HEK293 (cell line): ENCODE measurements around the gene FLRT3.

Experiments
- CTCF ChIA-PET: fragments of 350-600 bp; formaldehyde crosslinking; extraction: SDS; loops from one replicate; lab custom pipeline; 2021; ENCODE audit warnings: antibody characterized with exemption; lab: Yijun Ruan, JAX
- POLR2A ChIA-PET: fragments of 300-600 bp; formaldehyde crosslinking; extraction: SDS; loops from one replicate; lab custom pipeline; 2020; ENCODE audit warnings: antibody characterized with exemption, inconsistent platforms; lab: Yijun Ruan, JAX
- H3K27ac ChIP-seq: fragments of 200-500 bp; sonication (Bioruptor generic); 2 replicates; pipeline ENCODE4 v1.5.1; 2014; ENCODE audit warnings: low read depth, low read length, control low read depth, inconsistent platforms; ENCODE audit errors: extremely low read depth
- H3K36me3 ChIP-seq, 2 experiments: fragments of 200-500 bp in 1 of 2; sonication (Bioruptor generic) in 1 of 2; 1 replicate in 1 of 2; 2 replicates in 1 of 2; pipeline ENCODE4 v1.5.1; 2014 to 2017; ENCODE audit warnings: inconsistent platforms in 2 of 2, low read length in 2 of 2; ENCODE audit not compliant: control insufficient read depth in 2 of 2, insufficient read depth in 1 of 2
- H3K4me1 ChIP-seq: fragments of 200-500 bp; sonication (Bioruptor generic); 2 replicates; pipeline ENCODE4 v1.5.1; 2014; ENCODE audit warnings: mild to moderate bottlenecking, low read length, inconsistent platforms; ENCODE audit not compliant: control insufficient read depth, insufficient read depth
- H3K4me3 ChIP-seq: 2 replicates; pipeline ENCODE4 v1.5.1; 2011; ENCODE audit warnings: low read depth, mild to moderate bottlenecking, control low read depth, low read length, moderate library complexity
- H3K9me3 ChIP-seq: fragments of 200-500 bp; sonication (Bioruptor generic); 2 replicates; pipeline ENCODE4 v1.5.1; 2014; ENCODE audit warnings: low read depth, low read length, inconsistent platforms; ENCODE audit not compliant: control insufficient read depth, insufficient read depth
- EGR2 ChIP-seq: fragments of 450-650 bp; formaldehyde crosslinking; IDR thresholded peaks from 2 replicates; pipeline ENCODE4 v1.5.1; 2016; ENCODE audit warnings: low read depth, missing biosample characterization, missing genetic modification characterization
- IKZF3 ChIP-seq: fragments of 450-650 bp; IDR thresholded peaks from 2 replicates; pipeline ENCODE4 v1.5.0; 2018; ENCODE audit warnings: missing biosample characterization, mild to moderate bottlenecking, missing genetic modification characterization, moderate library complexity
- MZF1 ChIP-seq: fragments of 450-650 bp; formaldehyde crosslinking; IDR thresholded peaks from 2 replicates; pipeline ENCODE4 v1.5.1; 2017; ENCODE audit warnings: missing biosample characterization, missing genetic modification characterization, borderline replicate concordance
- OVOL3 ChIP-seq: fragments of 450-650 bp; formaldehyde crosslinking; IDR thresholded peaks from 2 replicates; pipeline ENCODE4 v1.5.1; 2016; ENCODE audit warnings: missing biosample characterization, missing genetic modification characterization
- SALL2 ChIP-seq: fragments of 450-650 bp; formaldehyde crosslinking; IDR thresholded peaks from 2 replicates; pipeline ENCODE4 v1.5.0; 2017; ENCODE audit warnings: missing biosample characterization, mild to moderate bottlenecking, missing genetic modification characterization, borderline replicate concordance
- SP2 ChIP-seq: fragments of 450-650 bp; formaldehyde crosslinking; IDR thresholded peaks from 2 replicates; pipeline ENCODE4 v1.5.1; 2016; ENCODE audit warnings: missing biosample characterization, missing genetic modification characterization
- ZBTB1 ChIP-seq: fragments of 450-650 bp; formaldehyde crosslinking; IDR thresholded peaks from 2 replicates; pipeline ENCODE4 v1.5.1; 2016; ENCODE audit warnings: missing biosample characterization, missing genetic modification characterization
- ZBTB17 ChIP-seq: fragments of 450-650 bp; formaldehyde crosslinking; IDR thresholded peaks from 2 replicates; pipeline ENCODE4 v1.5.1; 2016; ENCODE audit warnings: missing biosample characterization, missing genetic modification characterization
- ZEB2 ChIP-seq: fragments of 450-650 bp; formaldehyde crosslinking; IDR thresholded peaks from 2 replicates; pipeline ENCODE4 v1.5.1; 2016; ENCODE audit warnings: missing biosample characterization, missing genetic modification characterization
- ZNF140 ChIP-seq: fragments of 450-650 bp; formaldehyde crosslinking; IDR thresholded peaks from 2 replicates; pipeline ENCODE4 v1.5.1; 2016; ENCODE audit warnings: missing biosample characterization, missing genetic modification characterization
- ZNF157 ChIP-seq: fragments of 450-650 bp; formaldehyde crosslinking; IDR thresholded peaks from 2 replicates; pipeline ENCODE4 v1.5.1; 2016; ENCODE audit warnings: missing biosample characterization, missing genetic modification characterization
- ZNF2 ChIP-seq: fragments of 450-650 bp; formaldehyde crosslinking; IDR thresholded peaks from 2 replicates; pipeline ENCODE4 v1.5.1; 2016; ENCODE audit warnings: missing biosample characterization, missing genetic modification characterization
- ZNF239 ChIP-seq: fragments of 450-650 bp; formaldehyde crosslinking; IDR thresholded peaks from 2 replicates; pipeline ENCODE4 v1.5.1; 2016; ENCODE audit warnings: missing biosample characterization, missing genetic modification characterization
- ZNF302 ChIP-seq: fragments of 450-650 bp; formaldehyde crosslinking; IDR thresholded peaks from 2 replicates; pipeline ENCODE4 v1.5.1; 2016; ENCODE audit warnings: missing biosample characterization, missing genetic modification characterization, low read depth
- ZNF416 ChIP-seq: fragments of 450-650 bp; formaldehyde crosslinking; IDR thresholded peaks from 2 replicates; pipeline ENCODE4 v1.5.1; 2016; ENCODE audit warnings: missing biosample characterization, missing genetic modification characterization
- ZNF501 ChIP-seq: fragments of 450-650 bp; formaldehyde crosslinking; IDR thresholded peaks from 2 replicates; pipeline ENCODE4 v1.5.1; 2016; ENCODE audit warnings: missing biosample characterization, missing genetic modification characterization
- ZNF514 ChIP-seq: fragments of 450-650 bp; formaldehyde crosslinking; IDR thresholded peaks from 2 replicates; pipeline ENCODE4 v1.5.1; 2016; ENCODE audit warnings: missing biosample characterization, missing genetic modification characterization
- ZNF560 ChIP-seq: fragments of 450-650 bp; formaldehyde crosslinking; IDR thresholded peaks from 2 replicates; pipeline ENCODE4 v1.5.1; 2017; ENCODE audit warnings: missing biosample characterization, missing genetic modification characterization, borderline replicate concordance
- ZNF626 ChIP-seq: fragments of 450-650 bp; sonication (Bioruptor Pico); formaldehyde crosslinking; IDR thresholded peaks from 2 replicates; pipeline ENCODE4 v1.5.1; 2018; ENCODE audit warnings: missing biosample characterization, missing genetic modification characterization, inconsistent platforms
- ZNF629 ChIP-seq: fragments of 450-650 bp; formaldehyde crosslinking; IDR thresholded peaks from 2 replicates; pipeline ENCODE4 v1.5.1; 2017; ENCODE audit warnings: missing biosample characterization, missing genetic modification characterization
- ZNF768 ChIP-seq: fragments of 450-650 bp; formaldehyde crosslinking; IDR thresholded peaks from 2 replicates; pipeline ENCODE4 v1.5.1; 2018; ENCODE audit warnings: missing biosample characterization, mild to moderate bottlenecking, missing genetic modification characterization
- ZNF830 ChIP-seq: fragments of 450-650 bp; IDR thresholded peaks from 2 replicates; pipeline ENCODE4 v1.5.0; 2018; ENCODE audit warnings: missing biosample characterization, missing genetic modification characterization, low read depth, mild to moderate bottlenecking, moderate library complexity
- TF ChIP-seq, protein P1 (sequence below): fragments of 450-650 bp; formaldehyde crosslinking; conservative IDR thresholded peaks from 2 replicates; pipeline ENCODE4 v1.5.1; 2016; ENCODE audit warnings: low read depth, missing biosample characterization, missing genetic modification characterization
- TF ChIP-seq, protein P2 (sequence below): fragments of 450-650 bp; formaldehyde crosslinking; IDR thresholded peaks from 2 replicates; pipeline ENCODE4 v1.5.1; 2016; ENCODE audit warnings: missing biosample characterization, missing genetic modification characterization
- TF ChIP-seq, protein P3 (sequence below): fragments of 450-650 bp; formaldehyde crosslinking; IDR thresholded peaks from 2 replicates; pipeline ENCODE4 v1.5.1; 2016; ENCODE audit warnings: missing biosample characterization, missing genetic modification characterization, low read depth
- TF ChIP-seq, protein P4 (sequence below): fragments of 450-650 bp; formaldehyde crosslinking; IDR thresholded peaks from 2 replicates; pipeline ENCODE4 v1.5.1; 2016; ENCODE audit warnings: missing biosample characterization, missing genetic modification characterization, borderline replicate concordance

Gene FLRT3

DNA sequence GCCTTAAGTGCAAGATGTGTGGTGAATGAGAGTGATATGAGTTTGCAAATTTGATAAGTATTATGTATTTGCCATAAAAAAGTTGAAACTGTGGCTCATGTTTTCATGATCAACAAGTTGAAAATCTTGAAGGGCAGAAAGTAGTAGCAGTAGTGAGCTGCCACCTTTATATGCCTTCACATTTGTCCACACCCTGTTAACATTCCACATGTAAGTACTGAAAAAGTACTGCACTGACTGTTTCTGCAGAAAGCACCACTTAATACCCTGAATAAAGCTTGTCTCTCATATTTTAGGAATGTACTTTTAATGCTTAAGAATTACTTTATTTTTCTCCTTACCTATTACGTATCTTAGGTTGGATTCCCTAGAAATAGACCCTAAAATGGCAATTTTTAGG lies 45.9 kb downstream of the FLRT3 start:
- Histone ChIP-seq H3K9me3 (no peaks in the 10 kb centered on the region), H3K36me3 (no peaks in the 10 kb centered on the region), H3K27ac (no peak overlapping the region), H3K4me3 (no peak overlapping the region), H3K4me1 (no peaks in the 10 kb centered on the region)
- ChIA-PET POLR2A (no interaction called here), CTCF (no interaction called here)
- TF ChIP-seq MZF1 (no peak), ZNF768 (no peak), EGR2 (tag by site-specific recombination) (no peak), OVOL3 (tag by site-specific recombination) (no peak), ZNF416 (tag by site-specific recombination) (no peak), ZBTB17 (tag by site-specific recombination) (no peak), ZEB2 (tag by site-specific recombination) (no peak), ZBTB1 (no peak), ZNF157 (tag by site-specific recombination) (no peak), ZNF140 (tag by site-specific recombination) (no peak), ZNF560 (tag by site-specific recombination) (no peak), ZNF501 (tag by site-specific recombination) (no peak), ZNF830 (no peak), ZNF626 (tag by site-specific recombination) (no peak), ZNF302 (no peak), ZNF629 (no peak)
- TF ChIP-seq, protein P1, sequence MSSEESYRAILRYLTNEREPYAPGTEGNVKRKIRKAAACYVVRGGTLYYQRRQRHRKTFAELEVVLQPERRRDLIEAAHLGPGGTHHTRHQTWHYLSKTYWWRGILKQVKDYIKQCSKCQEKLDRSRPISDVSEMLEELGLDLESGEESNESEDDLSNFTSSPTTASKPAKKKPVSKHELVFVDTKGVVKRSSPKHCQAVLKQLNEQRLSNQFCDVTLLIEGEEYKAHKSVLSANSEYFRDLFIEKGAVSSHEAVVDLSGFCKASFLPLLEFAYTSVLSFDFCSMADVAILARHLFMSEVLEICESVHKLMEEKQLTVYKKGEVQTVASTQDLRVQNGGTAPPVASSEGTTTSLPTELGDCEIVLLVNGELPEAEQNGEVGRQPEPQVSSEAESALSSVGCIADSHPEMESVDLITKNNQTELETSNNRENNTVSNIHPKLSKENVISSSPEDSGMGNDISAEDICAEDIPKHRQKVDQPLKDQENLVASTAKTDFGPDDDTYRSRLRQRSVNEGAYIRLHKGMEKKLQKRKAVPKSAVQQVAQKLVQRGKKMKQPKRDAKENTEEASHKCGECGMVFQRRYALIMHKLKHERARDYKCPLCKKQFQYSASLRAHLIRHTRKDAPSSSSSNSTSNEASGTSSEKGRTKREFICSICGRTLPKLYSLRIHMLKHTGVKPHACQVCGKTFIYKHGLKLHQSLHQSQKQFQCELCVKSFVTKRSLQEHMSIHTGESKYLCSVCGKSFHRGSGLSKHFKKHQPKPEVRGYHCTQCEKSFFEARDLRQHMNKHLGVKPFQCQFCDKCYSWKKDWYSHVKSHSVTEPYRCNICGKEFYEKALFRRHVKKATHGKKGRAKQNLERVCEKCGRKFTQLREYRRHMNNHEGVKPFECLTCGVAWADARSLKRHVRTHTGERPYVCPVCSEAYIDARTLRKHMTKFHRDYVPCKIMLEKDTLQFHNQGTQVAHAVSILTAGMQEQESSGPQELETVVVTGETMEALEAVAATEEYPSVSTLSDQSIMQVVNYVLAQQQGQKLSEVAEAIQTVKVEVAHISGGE (tag by site-specific recombination), result no peak
- TF ChIP-seq, protein P2, sequence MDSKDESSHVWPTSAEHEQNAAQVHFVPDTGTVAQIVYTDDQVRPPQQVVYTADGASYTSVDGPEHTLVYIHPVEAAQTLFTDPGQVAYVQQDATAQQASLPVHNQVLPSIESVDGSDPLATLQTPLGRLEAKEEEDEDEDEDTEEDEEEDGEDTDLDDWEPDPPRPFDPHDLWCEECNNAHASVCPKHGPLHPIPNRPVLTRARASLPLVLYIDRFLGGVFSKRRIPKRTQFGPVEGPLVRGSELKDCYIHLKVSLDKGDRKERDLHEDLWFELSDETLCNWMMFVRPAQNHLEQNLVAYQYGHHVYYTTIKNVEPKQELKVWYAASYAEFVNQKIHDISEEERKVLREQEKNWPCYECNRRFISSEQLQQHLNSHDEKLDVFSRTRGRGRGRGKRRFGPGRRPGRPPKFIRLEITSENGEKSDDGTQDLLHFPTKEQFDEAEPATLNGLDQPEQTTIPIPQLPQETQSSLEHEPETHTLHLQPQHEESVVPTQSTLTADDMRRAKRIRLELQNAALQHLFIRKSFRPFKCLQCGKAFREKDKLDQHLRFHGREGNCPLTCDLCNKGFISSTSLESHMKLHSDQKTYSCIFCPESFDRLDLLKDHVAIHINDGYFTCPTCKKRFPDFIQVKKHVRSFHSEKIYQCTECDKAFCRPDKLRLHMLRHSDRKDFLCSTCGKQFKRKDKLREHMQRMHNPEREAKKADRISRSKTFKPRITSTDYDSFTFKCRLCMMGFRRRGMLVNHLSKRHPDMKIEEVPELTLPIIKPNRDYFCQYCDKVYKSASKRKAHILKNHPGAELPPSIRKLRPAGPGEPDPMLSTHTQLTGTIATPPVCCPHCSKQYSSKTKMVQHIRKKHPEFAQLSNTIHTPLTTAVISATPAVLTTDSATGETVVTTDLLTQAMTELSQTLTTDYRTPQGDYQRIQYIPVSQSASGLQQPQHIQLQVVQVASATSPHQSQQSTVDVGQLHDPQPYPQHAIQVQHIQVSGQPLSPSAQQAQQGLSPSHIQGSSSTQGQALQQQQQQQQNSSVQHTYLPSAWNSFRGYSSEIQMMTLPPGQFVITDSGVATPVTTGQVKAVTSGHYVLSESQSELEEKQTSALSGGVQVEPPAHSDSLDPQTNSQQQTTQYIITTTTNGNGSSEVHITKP, result no peak

DNA sequence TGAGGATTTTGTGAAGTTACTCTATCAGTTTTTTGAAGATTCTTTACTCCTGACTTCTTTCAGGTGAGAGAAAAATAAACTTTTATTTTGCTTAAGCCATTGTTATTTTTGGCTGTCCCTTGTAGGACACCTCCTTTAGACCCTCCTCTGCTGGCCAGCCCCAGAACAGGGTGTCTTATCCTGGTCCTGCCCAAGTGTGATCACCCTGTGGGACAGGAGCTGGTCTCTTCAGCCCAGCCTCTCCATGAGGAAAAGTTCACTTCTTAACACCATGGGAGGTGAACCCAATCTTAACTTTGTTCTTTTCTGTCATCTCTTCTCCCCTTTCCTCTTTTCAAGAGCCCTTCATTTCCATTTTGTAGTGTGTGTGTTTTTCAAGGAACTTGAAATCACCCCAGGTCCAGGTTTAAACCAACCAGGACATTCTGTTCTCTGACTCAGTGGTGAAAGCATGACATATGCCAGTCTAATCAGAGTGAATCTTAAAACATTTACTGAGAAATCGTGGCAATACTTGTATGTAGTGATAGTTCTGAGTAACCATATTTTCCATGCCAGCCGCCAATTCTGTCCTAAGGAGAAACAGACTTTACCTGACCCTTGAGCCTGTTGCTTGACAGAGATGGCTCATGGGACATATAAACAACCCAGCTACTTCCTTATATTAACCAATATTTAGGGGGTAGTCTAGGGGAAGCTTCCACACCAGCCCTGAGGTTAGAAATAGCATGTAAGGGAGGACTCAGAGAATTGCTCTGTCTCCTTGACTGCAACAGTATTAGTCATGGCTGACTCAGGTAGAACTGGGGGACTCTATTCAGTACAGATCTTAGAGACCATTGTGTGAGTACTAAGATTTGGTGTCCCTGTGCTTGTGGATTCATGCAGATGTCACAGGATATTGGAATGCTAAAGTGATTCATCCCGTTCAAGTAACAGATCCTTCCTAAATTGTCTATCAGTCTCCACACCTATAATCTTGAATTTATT lies 48.8 kb downstream of the FLRT3 start:
- no peaks in the 10 kb centered on the region for H3K9me3 ChIP-seq
- CTCF ChIA-PET, result interaction anchor here (0.5 kb wide), 1 partner anchor 1563 kb away, joined by 4 read pairs; no protein-coding TSS in a partner anchor
- POLR2A ChIA-PET, result no interaction called here
- no peaks in the 10 kb centered on the region for H3K36me3 ChIP-seq
- H3K4me1 ChIP-seq, result no peaks in the 10 kb centered on the region
- no peak overlapping the region for H3K4me3 ChIP-seq
- no peak overlapping the region for H3K27ac ChIP-seq
- TF ChIP-seq SP2 (tag by site-specific recombination) (no peak), IKZF3 (tag by site-specific recombination) (no peak), ZNF501 (tag by site-specific recombination) (no peak), ZNF514 (tag by site-specific recombination) (no peak), SALL2 (no peak), ZNF239 (no peak), ZNF157 (tag by site-specific recombination) (no peak), ZNF2 (tag by site-specific recombination) (no peak)
- TF ChIP-seq, protein P3, sequence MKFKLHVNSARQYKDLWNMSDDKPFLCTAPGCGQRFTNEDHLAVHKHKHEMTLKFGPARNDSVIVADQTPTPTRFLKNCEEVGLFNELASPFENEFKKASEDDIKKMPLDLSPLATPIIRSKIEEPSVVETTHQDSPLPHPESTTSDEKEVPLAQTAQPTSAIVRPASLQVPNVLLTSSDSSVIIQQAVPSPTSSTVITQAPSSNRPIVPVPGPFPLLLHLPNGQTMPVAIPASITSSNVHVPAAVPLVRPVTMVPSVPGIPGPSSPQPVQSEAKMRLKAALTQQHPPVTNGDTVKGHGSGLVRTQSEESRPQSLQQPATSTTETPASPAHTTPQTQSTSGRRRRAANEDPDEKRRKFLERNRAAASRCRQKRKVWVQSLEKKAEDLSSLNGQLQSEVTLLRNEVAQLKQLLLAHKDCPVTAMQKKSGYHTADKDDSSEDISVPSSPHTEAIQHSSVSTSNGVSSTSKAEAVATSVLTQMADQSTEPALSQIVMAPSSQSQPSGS, result no peak
- TF ChIP-seq, protein P4, sequence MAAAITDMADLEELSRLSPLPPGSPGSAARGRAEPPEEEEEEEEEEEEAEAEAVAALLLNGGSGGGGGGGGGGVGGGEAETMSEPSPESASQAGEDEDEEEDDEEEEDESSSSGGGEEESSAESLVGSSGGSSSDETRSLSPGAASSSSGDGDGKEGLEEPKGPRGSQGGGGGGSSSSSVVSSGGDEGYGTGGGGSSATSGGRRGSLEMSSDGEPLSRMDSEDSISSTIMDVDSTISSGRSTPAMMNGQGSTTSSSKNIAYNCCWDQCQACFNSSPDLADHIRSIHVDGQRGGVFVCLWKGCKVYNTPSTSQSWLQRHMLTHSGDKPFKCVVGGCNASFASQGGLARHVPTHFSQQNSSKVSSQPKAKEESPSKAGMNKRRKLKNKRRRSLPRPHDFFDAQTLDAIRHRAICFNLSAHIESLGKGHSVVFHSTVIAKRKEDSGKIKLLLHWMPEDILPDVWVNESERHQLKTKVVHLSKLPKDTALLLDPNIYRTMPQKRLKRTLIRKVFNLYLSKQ, result no peak
